HepG2 (cell line): Measurements from ENCODE around the gene TJAP1. TPM values are rescaled to one million over a fixed set of nuclear protein-coding genes. Genes with fewer than 3 reads are reported as not detected.

Source experiments
- ATAC-seq: fragments of 200-7000 bp; cut with Tn5 transposase; 3 replicates; pipeline ENCODE4 v1.9.1; 2020; ENCODE audit warnings: mild to moderate bottlenecking, moderate library complexity
- BruUV-seq: library from RNA; stranded (reverse); fragments of 400-500 nt; replicated peaks from 2 replicates; lab custom pipeline; 2021; lab: Mats Ljungman, UMichigan
- CTCF ChIA-PET: fragments of 300-600 bp; formaldehyde crosslinking; extraction: SDS; loops from one replicate; lab custom pipeline; 2021; ENCODE audit warnings: low total read pairs, inconsistent platforms, low intra/inter-chr PET ratio; lab: Yijun Ruan, JAX
- POLR2A ChIA-PET: fragments of 350-600 bp; sonication (Branson Sonifier 250); formaldehyde crosslinking; loops from one replicate; lab custom pipeline; 2020; ENCODE audit warnings: antibody characterized with exemption, inconsistent platforms; lab: Yijun Ruan, JAX
- DNase-seq: peaks from one replicate; pipeline ENCODE4 v3.0.0-alpha.2; 2015; ENCODE audit warnings: low spot score
- FAIRE-seq: peaks from 3 replicates; lab custom pipeline; 2011; peaks lifted over from hg19 to GRCh38; lab: Jason Lieb, UNC
- H2AFZ ChIP-seq: one replicate; pipeline ENCODE4 v1.6.1; 2011; ENCODE audit warnings: low read length, inconsistent platforms
- H3K27ac ChIP-seq: fragments of 300-600 bp; 3 replicates; pipeline ENCODE4 v1.8.0; 2011; ENCODE audit warnings: mixed run types, mild to moderate bottlenecking, mixed read lengths, low read length, inconsistent platforms; ENCODE audit not compliant: insufficient read depth; ENCODE audit errors: extremely low read length
- H3K27me3 ChIP-seq, 2 experiments: fragments of 200-600 bp in 1 of 2; 2 replicates in 1 of 2; 3 replicates in 1 of 2; pipeline versions ENCODE4 v1.6.0 to v1.8.0; 2011; ENCODE audit warnings: low read length in 2 of 2, mild to moderate bottlenecking in 2 of 2, moderate library complexity in 2 of 2, inconsistent platforms in 1 of 2; ENCODE audit not compliant: insufficient read depth in 2 of 2, control insufficient read depth in 1 of 2
- H3K36me3 ChIP-seq, 2 experiments: fragments of 200-600 bp in 1 of 2; replicated peaks in 1 of 2; 2 replicates in 1 of 2; 3 replicates in 1 of 2; pipeline versions ENCODE4 v1.5.1 to v1.8.0; 2011; ENCODE audit warnings: low read length in 2 of 2, inconsistent platforms in 1 of 2; ENCODE audit not compliant: insufficient read depth in 2 of 2, control insufficient read depth in 1 of 2
- H3K4me1 ChIP-seq: 2 replicates; pipeline ENCODE4 v1.5.1; 2012; ENCODE audit warnings: low read length, inconsistent platforms; ENCODE audit not compliant: insufficient read depth
- H3K4me2 ChIP-seq: 2 replicates; pipeline ENCODE4 v1.6.0; 2011; ENCODE audit warnings: low read depth, low read length, inconsistent platforms
- H3K4me3 ChIP-seq, 3 experiments: fragments of 200-600 bp in 1 of 3; sonication (generic), shearing (Covaris generic) in 1 of 3; replicated peaks in 1 of 3; 2 replicates each; pipeline ENCODE4 v1.5.1; 2011 to 2016; ENCODE audit warnings: low read length in 3 of 3, inconsistent platforms in 2 of 3, low read depth in 2 of 3, mild to moderate bottlenecking in 2 of 3, control low read depth in 1 of 3, mixed read lengths in 1 of 3; ENCODE audit not compliant: insufficient read depth in 1 of 3
- H3K79me2 ChIP-seq: one replicate; pipeline ENCODE4 v1.6.1; 2011; ENCODE audit warnings: low read length, inconsistent platforms; ENCODE audit not compliant: insufficient read depth
- H3K9ac ChIP-seq: 2 replicates; pipeline ENCODE4 v1.6.0; 2011; ENCODE audit warnings: mild to moderate bottlenecking, low read depth, low read length, inconsistent platforms; ENCODE audit not compliant: insufficient read depth
- H3K9me3 ChIP-seq: 2 replicates; pipeline ENCODE4 v1.5.1; 2012; ENCODE audit warnings: mild to moderate bottlenecking, low read length
- H4K20me1 ChIP-seq: 2 replicates; pipeline ENCODE4 v1.6.0; 2011; ENCODE audit warnings: inconsistent platforms, mild to moderate bottlenecking, low read length, moderate library complexity; ENCODE audit not compliant: insufficient read depth
- AGO2 ChIP-seq: fragments of 200-400 bp; formaldehyde crosslinking; optimal IDR thresholded peaks from 2 replicates; pipeline ENCODE3; 2017; ENCODE audit warnings: mild to moderate bottlenecking, low read depth, low read length, moderate library complexity
- BRD4 ChIP-seq: sonication (generic); formaldehyde crosslinking; IDR thresholded peaks from 2 replicates; pipeline ENCODE4 v1.4.0; 2020; ENCODE audit warnings: missing genetic modification reagents
- GATAD1 ChIP-seq: IDR thresholded peaks from 2 replicates; pipeline ENCODE4 v1.6.1; 2016; ENCODE audit warnings: missing genetic modification reagents, missing compliant biosample characterization
- ISL2 ChIP-seq: sonication (generic); formaldehyde crosslinking; IDR thresholded peaks from 2 replicates; pipeline ENCODE4 v1.5.0; 2020; ENCODE audit warnings: missing genetic modification reagents
- JUND ChIP-seq: sonication (generic); formaldehyde crosslinking; IDR thresholded peaks from 2 replicates; pipeline ENCODE4 v1.8.0; 2022; ENCODE audit warnings: mild to moderate bottlenecking, missing genetic modification reagents
- KDM3A ChIP-seq: IDR thresholded peaks from 2 replicates; pipeline ENCODE4 v1.6.1; 2018; ENCODE audit warnings: low read depth, missing compliant biosample characterization
- MTF2 ChIP-seq: sonication (generic); formaldehyde crosslinking; IDR thresholded peaks from 2 replicates; pipeline ENCODE4 v1.5.0; 2020; ENCODE audit warnings: missing genetic modification reagents, borderline replicate concordance
- NFIB ChIP-seq: sonication (generic); formaldehyde crosslinking; IDR thresholded peaks from 2 replicates; pipeline ENCODE4 v1.9.0; 2021; ENCODE audit warnings: missing genetic modification reagents, mild to moderate bottlenecking, borderline replicate concordance
- NFKB2 ChIP-seq: sonication (generic); formaldehyde crosslinking; IDR thresholded peaks from 2 replicates; pipeline ENCODE4 v1.4.0; 2020; ENCODE audit warnings: missing genetic modification reagents, borderline replicate concordance
- NR0B2 ChIP-seq: sonication (generic); formaldehyde crosslinking; IDR thresholded peaks from 2 replicates; pipeline ENCODE4 v1.4.0; 2020; ENCODE audit warnings: mild to moderate bottlenecking, missing genetic modification reagents
- SIX1 ChIP-seq: sonication (generic); formaldehyde crosslinking; IDR thresholded peaks from 2 replicates; pipeline ENCODE4 v1.4.0; 2020; ENCODE audit warnings: missing genetic modification reagents, borderline replicate concordance
- XRCC5 ChIP-seq: fragments of 200-400 bp; formaldehyde crosslinking; optimal IDR thresholded peaks from 2 replicates; pipeline ENCODE3; 2017; ENCODE audit warnings: mild to moderate bottlenecking, low read length
- ZBTB44 ChIP-seq: sonication (generic); formaldehyde crosslinking; IDR thresholded peaks from 2 replicates; pipeline ENCODE4 v1.4.0; 2020; ENCODE audit warnings: missing genetic modification reagents
- ZNF10 ChIP-seq: sonication (generic); formaldehyde crosslinking; IDR thresholded peaks from 2 replicates; pipeline ENCODE4 v1.4.0; 2020; ENCODE audit warnings: mild to moderate bottlenecking, low read depth, missing genetic modification reagents, borderline replicate concordance
- ZNF776 ChIP-seq: sonication (generic); formaldehyde crosslinking; IDR thresholded peaks from 2 replicates; pipeline ENCODE4 v1.4.0; 2020; ENCODE audit warnings: mild to moderate bottlenecking, missing genetic modification reagents
- ZNF788 ChIP-seq: sonication (generic); formaldehyde crosslinking; IDR thresholded peaks from 2 replicates; pipeline ENCODE4 v1.5.0; 2020; ENCODE audit warnings: mild to moderate bottlenecking, missing genetic modification reagents, borderline replicate concordance
- ZSCAN12 ChIP-seq: sonication (generic); formaldehyde crosslinking; IDR thresholded peaks from 2 replicates; pipeline ENCODE4 v1.9.0; 2021; ENCODE audit warnings: mild to moderate bottlenecking, missing genetic modification reagents
- WGBS: methylation state at CpG from one replicate; pipeline ENCODE4 v1.1.6; 2017; ENCODE audit warnings: low lambda C conversion rate; 5-methylcytosine and 5-hydroxymethylcytosine counted together
- in situ Hi-C: cut with HindIII; loops from 2 replicates; pipeline ENCODE4 v1.10.0; 2017; ENCODE audit warnings: low pct_unique_long_range_greater_than_20kb; ENCODE audit not compliant: extremely low pct_ligation_motif_present
- intact Hi-C: fragments of 100-400 bp; cut with micrococcal nuclease; formaldehyde crosslinking; loops from one replicate; pipeline ENCODE4 v1.10.0; 2022; ENCODE audit not compliant: unreplicated experiment
- polyA plus RNA-seq, 8 experiments: library from polyadenylated mRNA; depleted of rRNA in 3 of 8; stranded (reverse) in 7 of 8; unstranded in 1 of 8; fragments of >200 nt; fragmentation: Illumina TruSeq in 4 of 8; extraction: Trizol in 4 of 8; gene quantifications; 2 replicates each; pipeline versions ENCODE4 v1.2.1 to v1.2.3, GENCODE V29; 2011 to 2016; ENCODE audit warnings: low read depth in 4 of 8, missing spikeins in 1 of 8, mixed read lengths in 1 of 8; ENCODE audit not compliant: insufficient read depth in 1 of 8
- total RNA-seq, 5 experiments: library from RNA; depleted of rRNA; stranded (reverse); fragments of >200 nt; fragmentation: Illumina TruSeq; extraction: Trizol; gene quantifications; 2 replicates each; pipeline ENCODE4 v1.2.3, GENCODE V29; 2016; ENCODE audit warnings: low read depth in 1 of 5
- TF ChIP-seq, protein P1 (sequence below): sonication (generic); formaldehyde crosslinking; IDR thresholded peaks from 2 replicates; pipeline ENCODE4 v1.4.0; 2020; ENCODE audit warnings: missing genetic modification reagents, borderline replicate concordance

The TJAP1 gene
- total and polyA plus RNA-seq, 2 of the 13 experiments (the other 11 are each of a cell fraction or from before 2014, with no cell fraction given): 15.7 to 41.6 TPM

GRCh38 chr6:43468240-43468639 is 9.1 kb upstream of the TJAP1 start:
- no peak overlapping the region for H3K27ac ChIP-seq
- ChIA-PET POLR2A (interaction anchor here (0.6 kb wide), 1 partner anchor 12 kb away, joined by 3 read pairs; no protein-coding TSS in a partner anchor), CTCF (interaction anchor here (0.5 kb wide), 1 partner anchor 11 kb away, joined by 3 read pairs; no protein-coding TSS in a partner anchor)
- H2AFZ ChIP-seq: peak overlapping the region; percentile 6
- FAIRE-seq (no peak), DNase-seq (no peak), ATAC-seq (peak; percentile 19)
- H4K20me1 ChIP-seq: no peaks in the 10 kb centered on the region
- intact Hi-C loops: no loop called here
- BruUV-seq: no TSS peak
- 16% methylated on average over 4 of the region's 4 CpGs for WGBS
- H3K79me2 ChIP-seq: no peaks in the 10 kb centered on the region
- H3K4me3 ChIP-seq: no peak overlapping the region
- H3K4me2 ChIP-seq: no peak overlapping the region
- TF ChIP-seq ZNF776: no peak
- TF ChIP-seq, protein P1, sequence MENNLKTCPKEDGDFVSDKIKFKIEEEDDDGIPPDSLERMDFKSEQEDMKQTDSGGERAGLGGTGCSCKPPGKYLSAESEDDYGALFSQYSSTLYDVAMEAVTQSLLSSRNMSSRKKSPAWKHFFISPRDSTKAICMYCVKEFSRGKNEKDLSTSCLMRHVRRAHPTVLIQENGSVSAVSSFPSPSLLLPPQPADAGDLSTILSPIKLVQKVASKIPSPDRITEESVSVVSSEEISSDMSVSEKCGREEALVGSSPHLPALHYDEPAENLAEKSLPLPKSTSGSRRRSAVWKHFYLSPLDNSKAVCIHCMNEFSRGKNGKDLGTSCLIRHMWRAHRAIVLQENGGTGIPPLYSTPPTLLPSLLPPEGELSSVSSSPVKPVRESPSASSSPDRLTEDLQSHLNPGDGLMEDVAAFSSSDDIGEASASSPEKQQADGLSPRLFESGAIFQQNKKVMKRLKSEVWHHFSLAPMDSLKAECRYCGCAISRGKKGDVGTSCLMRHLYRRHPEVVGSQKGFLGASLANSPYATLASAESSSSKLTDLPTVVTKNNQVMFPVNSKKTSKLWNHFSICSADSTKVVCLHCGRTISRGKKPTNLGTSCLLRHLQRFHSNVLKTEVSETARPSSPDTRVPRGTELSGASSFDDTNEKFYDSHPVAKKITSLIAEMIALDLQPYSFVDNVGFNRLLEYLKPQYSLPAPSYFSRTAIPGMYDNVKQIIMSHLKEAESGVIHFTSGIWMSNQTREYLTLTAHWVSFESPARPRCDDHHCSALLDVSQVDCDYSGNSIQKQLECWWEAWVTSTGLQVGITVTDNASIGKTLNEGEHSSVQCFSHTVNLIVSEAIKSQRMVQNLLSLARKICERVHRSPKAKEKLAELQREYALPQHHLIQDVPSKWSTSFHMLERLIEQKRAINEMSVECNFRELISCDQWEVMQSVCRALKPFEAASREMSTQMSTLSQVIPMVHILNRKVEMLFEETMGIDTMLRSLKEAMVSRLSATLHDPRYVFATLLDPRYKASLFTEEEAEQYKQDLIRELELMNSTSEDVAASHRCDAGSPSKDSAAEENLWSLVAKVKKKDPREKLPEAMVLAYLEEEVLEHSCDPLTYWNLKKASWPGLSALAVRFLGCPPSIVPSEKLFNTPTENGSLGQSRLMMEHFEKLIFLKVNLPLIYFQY (CRISPR knock-in tag): no peak
- TF ChIP-seq SIX1 (CRISPR knock-in tag): no peak
- no peak for TF ChIP-seq ZNF788 (CRISPR knock-in tag)
- TF ChIP-seq KDM3A (CRISPR knock-in tag): no peak
- no peak for TF ChIP-seq NFKB2 (CRISPR knock-in tag)
- no peak for TF ChIP-seq MTF2
- TF ChIP-seq GATAD1 (CRISPR knock-in tag): no peak
- TF ChIP-seq ZBTB44 (CRISPR knock-in tag): no peak
- no peak for TF ChIP-seq ZSCAN12 (CRISPR knock-in tag)
- no peak for TF ChIP-seq NR0B2 (CRISPR knock-in tag)
- TF ChIP-seq ISL2 (CRISPR knock-in tag): no peak
- no peak for TF ChIP-seq XRCC5
- TF ChIP-seq ZNF10 (CRISPR knock-in tag): no peak
- no peak for TF ChIP-seq JUND (CRISPR knock-in tag)
- no peak for TF ChIP-seq AGO2
- no peak for TF ChIP-seq BRD4 (CRISPR knock-in tag)
- no peak for TF ChIP-seq NFIB (CRISPR knock-in tag)
- H3K36me3 ChIP-seq: no peaks in the 10 kb centered on the region
- H3K27me3 ChIP-seq: peaks cover 0 to 17% of the 10 kb centered on the region in 2 experiments; a peak in 3 of 5 replicates
- H3K9me3 ChIP-seq: no peaks in the 10 kb centered on the region
- in situ Hi-C loops: no loop called here
- H3K4me1 ChIP-seq: no peaks in the 10 kb centered on the region; the same call in 1 of the 2 replicates
- H3K9ac ChIP-seq: no peak overlapping the region
